Smooth muscle cell (in vitro differentiated cells): Measurements from ENCODE around the gene PSMC5. TPM values are rescaled to one million over a fixed set of nuclear protein-coding genes. Genes with fewer than 3 reads are reported as not detected.

Source experiments
- DNase-seq: peaks from one replicate; lab custom pipeline; 2025; ENCODE audit not compliant: unreplicated experiment; lab: John Stamatoyannopoulos, UW
- H2AFZ ChIP-seq: fragments of 200-600 bp; sonication (generic); 2 replicates; pipeline ENCODE4 v1.6.0; 2016; ENCODE audit warnings: antibody characterized with exemption, low read depth, mild to moderate bottlenecking
- H3F3A ChIP-seq: fragments of 200-600 bp; sonication (generic); 2 replicates; pipeline ENCODE4 v1.6.0; 2017; ENCODE audit warnings: antibody characterized with exemption, low read depth
- H3K27ac ChIP-seq: fragments of 200-600 bp; sonication (generic); 2 replicates; pipeline ENCODE4 v1.5.1; 2016; ENCODE audit warnings: low read depth, mild to moderate bottlenecking
- H3K27me3 ChIP-seq: fragments of 200-600 bp; sonication (generic); 2 replicates; pipeline ENCODE4 v1.6.1; 2016; ENCODE audit warnings: low read depth, mild to moderate bottlenecking
- H3K36me3 ChIP-seq: fragments of 200-600 bp; sonication (generic); 2 replicates; pipeline ENCODE4 v1.5.1; 2016; ENCODE audit warnings: low read depth
- H3K4me1 ChIP-seq: fragments of 200-600 bp; sonication (generic); 2 replicates; pipeline ENCODE4 v1.5.1; 2016; ENCODE audit warnings: low read depth
- H3K4me2 ChIP-seq: fragments of 200-600 bp; sonication (generic); 2 replicates; pipeline ENCODE4 v1.6.0; 2016; ENCODE audit warnings: mild to moderate bottlenecking
- H3K4me3 ChIP-seq: fragments of 200-600 bp; sonication (generic); 2 replicates; pipeline ENCODE4 v1.5.1; 2016; ENCODE audit warnings: mild to moderate bottlenecking
- H3K79me2 ChIP-seq: fragments of 200-600 bp; sonication (generic); 2 replicates; pipeline ENCODE4 v1.6.0; 2016; ENCODE audit warnings: low read depth, mild to moderate bottlenecking
- H3K9ac ChIP-seq: fragments of 200-600 bp; sonication (generic); 2 replicates; pipeline ENCODE4 v1.6.0; 2016; ENCODE audit warnings: low read depth
- H3K9me3 ChIP-seq: fragments of 200-600 bp; sonication (generic); replicated peaks from 2 replicates; pipeline ENCODE4 v1.5.1; 2016; ENCODE audit warnings: low read depth
- H4K20me1 ChIP-seq: fragments of 200-600 bp; sonication (generic); 2 replicates; pipeline ENCODE4 v1.6.0; 2016; ENCODE audit warnings: low read depth
- WGBS: methylation state at CpG from one replicate; pipeline ENCODE4 v1.1.7; 2016; ENCODE audit warnings: low lambda C conversion rate; 5-methylcytosine and 5-hydroxymethylcytosine counted together
- polyA plus RNA-seq: library from polyadenylated mRNA; unstranded; fragments of >200 nt; fragmentation: Nextera tagmentation; extraction: Ambion mirVana; gene quantifications from 2 replicates; pipeline ENCODE4 v1.2.1, GENCODE V29; 2016
- total RNA-seq: library from RNA; depleted of rRNA; stranded (reverse); fragments of >200 nt; gene quantifications from 2 replicates; pipeline ENCODE4 v1.2.3, GENCODE V29; 2014
- TF ChIP-seq, protein P1 (sequence below): fragments of 200-600 bp; sonication (generic); IDR thresholded peaks from 2 replicates; pipeline ENCODE4 v1.5.1; 2017; ENCODE audit warnings: borderline replicate concordance, mild to moderate bottlenecking, antibody characterized with exemption; ENCODE audit not compliant: insufficient read depth, poor library complexity, severe bottlenecking

The PSMC5 gene
- total and polyA plus RNA-seq, 2 experiments from 2014 or later = 46.2 to 132 TPM

GRCh38 chr17:63835167-63835720 is 8.0 kb downstream of the PSMC5 start:
- 92% methylated on average over 9 of the region's 9 CpGs for WGBS
- no peak overlapping the region for H3K4me2 ChIP-seq

DNA sequence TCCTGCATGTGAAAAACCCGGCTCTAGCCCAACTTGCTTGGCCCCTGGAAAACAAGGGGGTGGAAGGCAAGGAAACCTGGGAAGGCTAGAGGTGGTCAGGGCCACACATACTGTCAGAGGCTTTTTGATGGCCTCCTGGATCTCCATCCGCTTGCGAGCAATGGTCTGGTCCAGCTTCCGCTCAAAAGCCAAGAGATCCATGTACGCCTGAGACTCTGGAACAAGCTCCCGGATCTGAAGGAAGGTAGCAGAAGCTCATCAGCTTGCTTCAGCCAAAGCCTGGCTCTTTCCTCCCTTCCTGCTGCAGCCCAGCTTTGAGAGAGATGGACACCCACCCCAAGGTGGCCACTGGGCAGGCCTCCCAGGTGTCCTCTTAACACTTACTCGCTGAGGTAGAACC is 9.6 kb downstream of the PSMC5 start:
- no peaks in the 10 kb centered on the region for H3K36me3 ChIP-seq
- peaks cover 52% of the 10 kb centered on the region for H4K20me1 ChIP-seq
- H3K27me3 ChIP-seq = no peaks in the 10 kb centered on the region
- peaks cover 10% of the 10 kb centered on the region for H3F3A ChIP-seq
- H3K9ac ChIP-seq = no peak overlapping the region
- no peaks in the 10 kb centered on the region for H3K9me3 ChIP-seq
- no peak overlapping the region for H3K4me3 ChIP-seq
- no peak for DNase-seq
- H3K27ac ChIP-seq = no peak overlapping the region
- no peak overlapping the region for H2AFZ ChIP-seq
- TF ChIP-seq, protein P1, sequence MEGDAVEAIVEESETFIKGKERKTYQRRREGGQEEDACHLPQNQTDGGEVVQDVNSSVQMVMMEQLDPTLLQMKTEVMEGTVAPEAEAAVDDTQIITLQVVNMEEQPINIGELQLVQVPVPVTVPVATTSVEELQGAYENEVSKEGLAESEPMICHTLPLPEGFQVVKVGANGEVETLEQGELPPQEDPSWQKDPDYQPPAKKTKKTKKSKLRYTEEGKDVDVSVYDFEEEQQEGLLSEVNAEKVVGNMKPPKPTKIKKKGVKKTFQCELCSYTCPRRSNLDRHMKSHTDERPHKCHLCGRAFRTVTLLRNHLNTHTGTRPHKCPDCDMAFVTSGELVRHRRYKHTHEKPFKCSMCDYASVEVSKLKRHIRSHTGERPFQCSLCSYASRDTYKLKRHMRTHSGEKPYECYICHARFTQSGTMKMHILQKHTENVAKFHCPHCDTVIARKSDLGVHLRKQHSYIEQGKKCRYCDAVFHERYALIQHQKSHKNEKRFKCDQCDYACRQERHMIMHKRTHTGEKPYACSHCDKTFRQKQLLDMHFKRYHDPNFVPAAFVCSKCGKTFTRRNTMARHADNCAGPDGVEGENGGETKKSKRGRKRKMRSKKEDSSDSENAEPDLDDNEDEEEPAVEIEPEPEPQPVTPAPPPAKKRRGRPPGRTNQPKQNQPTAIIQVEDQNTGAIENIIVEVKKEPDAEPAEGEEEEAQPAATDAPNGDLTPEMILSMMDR = no peak
- no peak overlapping the region for H3K4me2 ChIP-seq
- 99% methylated on average over 7 of the region's 7 CpGs for WGBS
- peaks cover 18% of the 10 kb centered on the region for H3K4me1 ChIP-seq
- peaks cover 59% of the 10 kb centered on the region for H3K79me2 ChIP-seq

More at GRCh38 chr17:63835167-63835720, 8.0 kb downstream of the PSMC5 start:
- H2AFZ ChIP-seq = no peak overlapping the region
- H3K4me1 ChIP-seq = peaks cover 7% of the 10 kb centered on the region
- no peaks in the 10 kb centered on the region for H3K36me3 ChIP-seq
- H3K4me3 ChIP-seq = no peak overlapping the region
- no peak overlapping the region for H3K9ac ChIP-seq
- no peak for DNase-seq
- no peak overlapping the region for H3K27ac ChIP-seq
- H3K9me3 ChIP-seq = no peaks in the 10 kb centered on the region
- TF ChIP-seq, protein P1 = no peak
- H3K27me3 ChIP-seq = no peaks in the 10 kb centered on the region
- H3K79me2 ChIP-seq = peaks cover 43% of the 10 kb centered on the region
- peaks cover 38% of the 10 kb centered on the region for H4K20me1 ChIP-seq
- no peaks in the 10 kb centered on the region for H3F3A ChIP-seq

DNA sequence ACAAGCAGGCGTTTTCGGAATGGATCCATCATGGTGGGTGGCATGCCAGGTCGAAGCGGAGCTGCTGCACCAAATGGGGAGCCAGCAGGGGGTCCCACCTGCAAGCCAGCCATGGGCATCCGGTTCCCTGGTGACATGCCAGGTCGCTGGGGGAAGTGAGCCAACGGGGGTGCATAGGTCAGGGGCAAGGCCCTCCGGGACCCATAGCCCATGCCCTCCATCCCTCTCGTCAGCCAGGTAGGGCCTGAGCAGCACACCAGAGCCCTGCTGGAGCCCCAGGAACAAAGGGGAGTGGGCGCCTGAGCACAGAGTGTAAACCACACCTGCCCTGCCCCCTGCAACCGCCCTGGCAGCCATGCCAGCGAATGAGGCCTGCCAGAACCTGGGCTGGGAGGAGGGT is 10.2 kb downstream of the PSMC5 start:
- WGBS = 97% methylated on average over 12 of the region's 12 CpGs
- Histone ChIP-seq H4K20me1 (peaks cover 56% of the 10 kb centered on the region), H2AFZ (no peak overlapping the region), H3K79me2 (peaks cover 63% of the 10 kb centered on the region), H3K9ac (no peak overlapping the region), H3F3A (peaks cover 10% of the 10 kb centered on the region), H3K27ac (no peak overlapping the region), H3K9me3 (no peaks in the 10 kb centered on the region), H3K4me2 (no peak overlapping the region), H3K36me3 (no peaks in the 10 kb centered on the region), H3K4me3 (no peak overlapping the region), H3K4me1 (peaks cover 18% of the 10 kb centered on the region), H3K27me3 (no peaks in the 10 kb centered on the region)
- no peak for DNase-seq
- TF ChIP-seq, protein P1 = no peak

- Histone ChIP-seq H3F3A (peaks cover 10% of the 10 kb centered on the region), H3K27ac (no peak overlapping the region), H3K9me3 (no peaks in the 10 kb centered on the region), H4K20me1 (peaks cover 56% of the 10 kb centered on the region), H3K4me2 (no peak overlapping the region), H3K4me3 (no peak overlapping the region), H2AFZ (no peak overlapping the region), H3K4me1 (peaks cover 18% of the 10 kb centered on the region), H3K27me3 (no peaks in the 10 kb centered on the region), H3K79me2 (peaks cover 63% of the 10 kb centered on the region), H3K9ac (no peak overlapping the region), H3K36me3 (no peaks in the 10 kb centered on the region)
- TF ChIP-seq, protein P1 = no peak
- 95% methylated on average over 5 of the region's 5 CpGs for WGBS
- no peak for DNase-seq
These were observed 10.8 kb downstream of the PSMC5 start for GRCh38 chr17:63837962-63838600.
